Activated naive CD4-positive, alpha-beta T cell treated with anti-CD3 and anti-CD28 coated beads for 36 hours (primary cell): Measurements from ENCODE around the gene PNMA8A. TPM values are rescaled to one million over a fixed set of nuclear protein-coding genes. Genes with fewer than 3 reads are reported as not detected.

Experiments used
- CTCF ChIA-PET: fragments of 350-600 bp; sonication (Branson Sonifier 250); formaldehyde crosslinking; loops from one replicate; lab custom pipeline; 2021; ENCODE audit warnings: antibody characterized with exemption; lab: Charles Lee
- DNase-seq: peaks from one replicate; pipeline ENCODE4 v3.0.0-alpha.2; 2020
- H3K27ac Mint-ChIP-seq: one replicate; pipeline ENCODE4 v1.8.0; 2021; ENCODE audit warnings: mild to moderate bottlenecking, mixed read lengths
- H3K27me3 Mint-ChIP-seq: one replicate; pipeline ENCODE4 v1.8.0; 2021; ENCODE audit warnings: low read depth, mixed read lengths
- H3K36me3 Mint-ChIP-seq: one replicate; pipeline ENCODE4 v1.8.0; 2021; ENCODE audit warnings: low read depth, mixed read lengths
- H3K4me1 Mint-ChIP-seq: one replicate; pipeline ENCODE4 v1.8.0; 2021; ENCODE audit warnings: low read depth, mixed read lengths
- H3K4me3 Mint-ChIP-seq: one replicate; pipeline ENCODE4 v1.8.0; 2021; ENCODE audit warnings: mild to moderate bottlenecking, moderate library complexity, mixed read lengths
- H3K9me3 Mint-ChIP-seq: one replicate; pipeline ENCODE4 v1.8.0; 2021; ENCODE audit warnings: mixed read lengths
- intact Hi-C: fragments of 100-400 bp; cut with micrococcal nuclease; formaldehyde crosslinking; loops from one replicate; pipeline ENCODE4 v1.15.1; 2023
- total RNA-seq, 2 experiments: library from RNA; stranded (reverse); gene quantifications; one replicate each; pipeline ENCODE4 v1.2.3, GENCODE V29; 2021

PNMA8A gene
- total RNA-seq, 2 experiments from 2014 or later: 1.1 to 1.5 TPM

DNA sequence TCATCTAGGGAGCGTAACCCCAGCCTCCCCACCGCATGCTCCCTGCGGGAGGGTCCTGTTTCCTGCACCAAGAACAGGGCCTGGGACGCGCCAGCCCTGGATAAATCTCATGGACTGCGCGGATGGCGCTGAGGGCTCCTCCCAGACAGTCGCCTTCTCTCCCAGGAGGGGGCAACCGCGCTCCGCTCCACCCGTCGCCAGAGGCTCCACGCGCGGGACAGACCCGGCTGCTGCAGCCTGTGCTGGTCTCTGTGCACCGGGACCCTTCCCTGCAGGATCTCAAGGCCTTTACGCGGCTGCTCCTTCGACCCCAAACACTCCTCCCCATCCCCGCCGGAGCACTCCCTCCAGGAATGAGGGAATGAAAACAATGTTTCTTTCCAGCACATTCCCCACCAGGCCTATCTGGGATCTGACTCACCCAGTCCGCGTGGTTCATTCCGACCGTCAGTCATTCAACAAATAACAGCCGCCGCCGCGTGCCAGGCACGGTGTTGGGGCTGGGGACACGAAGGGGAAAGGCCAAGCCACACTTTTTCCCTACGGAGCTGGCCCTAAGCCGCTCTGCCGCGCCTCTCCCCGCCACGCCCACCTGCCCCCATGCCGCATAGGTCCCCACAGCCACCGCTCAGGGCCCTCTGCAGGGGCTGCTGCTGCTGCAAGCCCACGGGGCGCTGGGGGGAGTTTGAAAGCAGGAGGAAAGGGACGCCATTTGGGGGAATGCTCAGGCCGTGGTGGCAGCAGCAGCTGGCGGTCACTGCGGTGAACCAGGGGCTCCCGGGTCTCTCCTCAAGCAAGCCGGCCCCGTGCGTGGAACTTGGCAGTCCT lies 18.3 kb upstream of the PNMA8A start:
- no peaks in the 10 kb centered on the region for H3K9me3 Mint-ChIP-seq
- intact Hi-C loops: loop anchor here (1.0 kb wide), 1 partner anchor 24 kb away; no protein-coding TSS in a partner anchor
- H3K36me3 Mint-ChIP-seq: no peaks in the 10 kb centered on the region
- H3K4me3 Mint-ChIP-seq: no peak overlapping the region
- no peak for DNase-seq
- no peak overlapping the region for H3K27ac Mint-ChIP-seq
- H3K4me1 Mint-ChIP-seq: peaks cover 37% of the 10 kb centered on the region
- peaks cover 63% of the 10 kb centered on the region for H3K27me3 Mint-ChIP-seq
- CTCF ChIA-PET: interaction anchor here (0.6 to 4.1 kb wide), 7 partner anchors 23 to 94 kb away, joined by 3 to 23 read pairs (median 3); no protein-coding TSS in a partner anchor

DNA sequence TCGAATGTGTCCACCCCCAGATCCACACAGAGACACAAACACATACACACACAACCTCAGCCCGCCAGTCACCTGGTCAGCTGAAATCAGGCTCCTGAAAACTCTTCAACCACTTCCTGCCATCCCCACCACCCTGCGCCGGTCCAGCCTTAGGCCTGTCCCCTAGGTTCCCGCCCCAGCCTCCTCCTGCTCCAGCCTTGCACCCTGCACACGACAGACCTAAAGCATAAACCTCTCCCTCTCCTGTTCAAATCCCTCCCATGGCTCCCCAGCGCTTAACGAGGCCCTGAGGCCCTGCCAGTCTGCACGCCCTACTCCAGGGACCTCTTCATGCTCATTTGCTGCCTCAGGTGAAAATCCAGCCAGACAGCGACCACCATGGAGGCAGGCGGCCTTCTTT lies 17.2 kb upstream of the PNMA8A start:
- DNase-seq: no peak
- Mint-ChIP-seq H3K36me3 (no peaks in the 10 kb centered on the region), H3K27me3 (peaks cover 54% of the 10 kb centered on the region), H3K9me3 (no peaks in the 10 kb centered on the region), H3K4me1 (peaks cover 30% of the 10 kb centered on the region), H3K27ac (no peak overlapping the region), H3K4me3 (no peak overlapping the region)
- CTCF ChIA-PET: interaction anchor here (1.0 to 4.1 kb wide), 6 partner anchors 28 to 93 kb away, joined by 3 to 23 read pairs (median 3); no protein-coding TSS in a partner anchor
- intact Hi-C loops: loop anchor here (1.0 kb wide), 1 partner anchor 86 kb away; no protein-coding TSS in a partner anchor

DNA sequence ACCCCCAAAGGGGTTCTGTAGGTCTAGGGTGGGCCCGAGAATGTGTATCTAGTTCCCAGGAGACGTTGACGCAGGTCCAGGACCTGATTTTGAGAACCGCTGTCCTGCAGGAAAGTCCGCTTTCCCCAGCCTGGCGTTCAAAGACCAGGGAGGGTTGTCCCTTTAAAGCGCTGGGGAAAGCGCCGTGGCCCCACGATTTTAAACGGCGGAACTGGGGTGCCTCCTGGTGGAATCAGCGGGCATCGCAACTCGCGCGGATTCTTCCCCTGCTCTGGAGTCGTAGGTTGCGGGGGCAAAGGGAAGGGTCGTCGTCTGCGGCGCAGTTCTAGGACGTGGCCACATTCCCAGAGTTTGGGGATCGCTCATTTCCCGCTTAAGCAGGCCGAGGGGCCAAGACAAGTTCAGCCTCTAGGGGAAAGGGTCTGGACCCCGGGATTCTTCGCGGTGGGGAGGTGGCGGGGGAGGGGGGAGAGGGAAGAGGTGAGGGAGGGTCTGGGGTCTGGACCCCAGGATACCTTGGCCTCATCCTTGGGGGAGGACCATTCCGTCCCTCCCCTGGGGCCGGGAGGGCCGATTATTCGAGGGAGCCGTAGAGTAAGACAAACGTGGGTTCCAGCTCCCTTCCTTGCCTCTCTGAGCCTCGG lies 16.6 kb upstream of the PNMA8A start:
- H3K36me3 Mint-ChIP-seq: no peaks in the 10 kb centered on the region
- CTCF ChIA-PET: interaction anchor here (0.7 to 4.1 kb wide), 10 partner anchors 28 to 258 kb away, joined by 3 to 23 read pairs (median 3); no protein-coding TSS in a partner anchor
- no peaks in the 10 kb centered on the region for H3K9me3 Mint-ChIP-seq
- peak; percentile 82 for DNase-seq
- H3K27me3 Mint-ChIP-seq: peaks cover 54% of the 10 kb centered on the region
- no peak overlapping the region for H3K4me3 Mint-ChIP-seq
- H3K4me1 Mint-ChIP-seq: peaks cover 28% of the 10 kb centered on the region
- intact Hi-C loops: loop anchor here (1.0 to 2.0 kb wide), 4 partner anchors 86 to 207 kb away; partner anchors contain the start of gene PPP5C
- no peak overlapping the region for H3K27ac Mint-ChIP-seq

DNA sequence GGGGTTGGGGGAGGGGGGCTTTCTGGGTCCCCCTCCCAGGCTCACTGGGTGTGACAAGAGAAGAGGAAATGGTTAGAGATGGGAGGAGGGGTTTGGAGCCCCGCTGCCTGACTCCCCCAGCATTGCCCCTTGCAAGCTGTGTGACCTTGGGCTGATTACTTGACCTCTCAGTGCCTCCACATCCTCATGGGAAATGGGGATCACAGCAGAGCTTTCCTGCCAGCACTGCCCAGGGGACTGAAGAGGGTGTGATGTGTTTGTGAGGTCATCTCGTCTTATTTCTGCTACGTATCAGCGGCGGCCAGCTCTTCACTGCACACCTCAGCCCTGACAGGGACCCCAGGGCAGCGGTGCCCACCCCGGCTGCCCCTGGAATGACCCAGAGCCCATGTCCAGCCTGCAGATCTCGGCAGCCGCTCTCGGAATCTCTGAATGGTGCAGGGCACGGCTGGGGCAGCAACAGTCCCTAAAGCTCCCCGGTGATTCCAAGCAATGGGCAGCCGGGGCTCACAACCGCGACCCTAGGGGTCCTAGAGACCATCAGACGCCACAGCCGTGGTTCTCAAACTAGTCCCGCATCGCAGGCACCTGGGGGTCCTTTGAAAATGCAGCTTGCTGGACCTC lies 15.9 kb upstream of the PNMA8A start:
- intact Hi-C loops: loop anchor here (1.0 to 2.0 kb wide), 3 partner anchors 92 to 206 kb away; partner anchors contain the start of gene PPP5C
- Mint-ChIP-seq H3K36me3 (no peaks in the 10 kb centered on the region), H3K9me3 (no peaks in the 10 kb centered on the region), H3K27ac (no peak overlapping the region), H3K4me1 (peaks cover 25% of the 10 kb centered on the region), H3K27me3 (peaks cover 54% of the 10 kb centered on the region), H3K4me3 (no peak overlapping the region)
- DNase-seq: no peak
- CTCF ChIA-PET: interaction anchor here (0.6 to 4.1 kb wide), 10 partner anchors 29 to 257 kb away, joined by 3 to 23 read pairs (median 4); no protein-coding TSS in a partner anchor

DNA sequence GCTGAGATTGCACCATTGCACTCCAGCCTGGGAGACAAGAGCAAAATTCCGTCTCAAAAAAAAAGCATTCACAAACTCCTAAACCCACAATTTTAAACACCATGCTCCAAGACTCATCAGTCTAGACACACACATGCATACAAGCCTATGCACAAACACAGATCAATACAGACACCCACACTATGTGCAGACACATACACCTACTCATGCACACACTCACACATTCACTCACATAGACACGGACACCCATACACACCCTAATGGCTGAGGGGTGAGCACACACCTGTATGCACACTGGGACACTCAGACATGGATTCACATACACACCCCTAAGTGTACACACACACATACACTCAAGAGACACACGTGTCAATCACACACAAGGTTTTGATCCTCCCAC lies 15.0 kb upstream of the PNMA8A start:
- peaks cover 53% of the 10 kb centered on the region for H3K27me3 Mint-ChIP-seq
- H3K36me3 Mint-ChIP-seq: no peaks in the 10 kb centered on the region
- CTCF ChIA-PET: interaction anchor here (0.7 kb wide), 1 partner anchor 118 kb away, joined by 3 read pairs; no protein-coding TSS in a partner anchor
- H3K4me3 Mint-ChIP-seq: no peak overlapping the region
- no peak overlapping the region for H3K27ac Mint-ChIP-seq
- DNase-seq: no peak
- intact Hi-C loops: loop anchor here (2.0 kb wide), 2 partner anchors 140 to 206 kb away; partner anchors contain the start of gene PPP5C
- no peaks in the 10 kb centered on the region for H3K9me3 Mint-ChIP-seq
- H3K4me1 Mint-ChIP-seq: peaks cover 23% of the 10 kb centered on the region

DNA sequence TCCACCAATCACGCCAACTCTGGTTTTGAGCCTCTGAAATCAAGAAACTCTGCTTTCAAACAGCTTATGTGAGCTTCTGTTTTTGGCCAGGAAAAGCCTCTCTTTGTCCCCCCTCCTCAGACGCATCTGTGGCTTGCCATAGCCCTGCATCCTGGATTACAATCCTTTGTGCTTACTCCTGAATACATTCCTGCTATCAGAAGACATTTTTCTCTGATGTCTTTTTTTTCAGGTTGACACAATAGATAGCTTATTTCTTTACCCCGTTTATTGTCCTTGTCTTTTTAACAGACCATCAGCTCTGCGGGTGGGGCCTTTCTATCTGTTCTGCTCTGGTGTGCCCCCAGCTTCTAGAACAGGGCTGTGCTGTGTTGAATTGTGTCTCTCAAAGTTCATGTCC lies 13.3 kb upstream of the PNMA8A start:
- Mint-ChIP-seq H3K27me3 (peaks cover 41% of the 10 kb centered on the region), H3K4me3 (no peak overlapping the region), H3K36me3 (no peaks in the 10 kb centered on the region), H3K27ac (no peak overlapping the region), H3K4me1 (peaks cover 17% of the 10 kb centered on the region), H3K9me3 (no peaks in the 10 kb centered on the region)
- DNase-seq: no peak
- intact Hi-C loops: no loop called here
- CTCF ChIA-PET: interaction anchor here (1.0 to 1.4 kb wide), 5 partner anchors 53 to 88 kb away, joined by 3 to 6 read pairs (median 4); no protein-coding TSS in a partner anchor

DNA sequence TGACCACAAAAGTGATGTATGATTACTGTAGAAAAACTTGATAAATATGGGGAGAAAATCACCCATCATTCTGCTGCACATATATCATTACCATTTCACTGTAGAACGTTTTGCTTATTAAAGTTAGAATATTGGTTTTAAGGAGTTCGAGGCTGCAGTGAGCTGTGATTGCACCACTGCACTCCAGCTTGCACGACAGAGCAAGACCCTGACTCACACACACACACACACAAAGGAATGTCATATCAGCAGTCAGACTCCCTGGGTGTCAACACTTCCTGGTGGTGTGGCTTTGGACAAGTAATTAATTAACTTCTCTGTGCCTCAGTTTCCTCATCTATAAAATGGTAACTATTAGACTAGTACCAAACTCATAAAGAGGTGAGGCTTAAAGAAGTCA lies 11.3 kb upstream of the PNMA8A start:
- CTCF ChIA-PET: interaction anchor here (1.0 to 1.2 kb wide), 2 partner anchors 47 to 87 kb away, joined by 3 read pairs; no protein-coding TSS in a partner anchor
- peaks cover 29% of the 10 kb centered on the region for H3K27me3 Mint-ChIP-seq
- peaks cover 9% of the 10 kb centered on the region for H3K4me1 Mint-ChIP-seq

DNA sequence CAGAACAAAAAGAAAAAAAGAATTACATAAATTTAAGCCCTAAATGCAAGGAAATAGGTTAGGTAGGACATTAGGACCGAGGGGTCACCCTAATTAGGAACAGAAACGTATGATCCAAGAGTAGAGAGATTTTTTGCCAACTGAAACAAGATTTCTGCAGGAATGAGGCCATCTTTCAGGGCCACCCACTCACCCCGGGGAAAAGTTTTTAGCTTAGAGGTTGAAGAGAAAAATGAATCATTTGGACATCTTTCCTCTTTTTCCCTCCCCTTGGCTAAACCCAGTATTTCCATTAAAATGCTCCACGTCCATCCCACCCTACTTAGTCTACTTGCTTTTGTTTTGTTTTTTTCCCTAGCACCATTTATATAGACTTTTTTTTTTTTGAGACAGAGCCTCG lies 10.6 kb upstream of the PNMA8A start:
- no peaks in the 10 kb centered on the region for H3K9me3 Mint-ChIP-seq
- DNase-seq: no peak
- H3K4me3 Mint-ChIP-seq: no peak overlapping the region
- intact Hi-C loops: no loop called here
- no peaks in the 10 kb centered on the region for H3K36me3 Mint-ChIP-seq
- no peak overlapping the region for H3K27ac Mint-ChIP-seq
- CTCF ChIA-PET: interaction anchor here (0.7 kb wide), 1 partner anchor 54 kb away, joined by 5 read pairs; no protein-coding TSS in a partner anchor
- H3K27me3 Mint-ChIP-seq: peaks cover 25% of the 10 kb centered on the region
- peaks cover 4% of the 10 kb centered on the region for H3K4me1 Mint-ChIP-seq

More for the DNA sequence above, 11.3 kb upstream of the PNMA8A start:
- H3K4me3 Mint-ChIP-seq: no peak overlapping the region
- H3K9me3 Mint-ChIP-seq: no peaks in the 10 kb centered on the region
- DNase-seq: no peak
- intact Hi-C loops: no loop called here
- H3K36me3 Mint-ChIP-seq: no peaks in the 10 kb centered on the region
- no peak overlapping the region for H3K27ac Mint-ChIP-seq

DNA sequence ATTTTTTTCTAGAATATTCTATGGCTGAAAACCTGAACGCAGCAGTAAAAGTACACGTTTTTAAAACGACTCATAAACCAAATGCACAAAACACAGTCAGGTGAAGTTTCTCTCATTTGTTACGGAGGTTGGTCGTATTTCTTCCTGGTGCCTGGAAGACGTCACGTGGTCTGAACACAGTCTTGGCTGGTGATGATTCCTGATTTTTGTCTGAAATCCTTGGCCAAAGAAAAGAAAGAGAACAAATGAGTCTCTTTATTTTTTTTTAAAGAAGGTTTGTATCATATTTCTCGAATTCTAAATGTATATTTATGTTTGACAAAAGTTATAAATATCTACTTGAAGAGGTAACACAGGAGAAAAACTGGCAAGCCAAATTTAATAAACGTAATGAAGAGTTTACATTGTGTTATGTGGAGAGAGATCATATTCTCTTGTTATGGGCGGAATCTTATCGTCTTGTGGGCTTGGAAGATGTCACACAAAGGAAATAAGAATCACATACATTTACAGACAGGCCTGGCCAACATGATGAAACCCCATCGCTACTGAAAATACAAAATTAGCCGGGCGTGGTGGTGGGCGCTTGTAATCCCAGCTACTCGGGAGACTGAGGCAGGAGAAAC lies 10.0 kb upstream of the PNMA8A start:
- no peaks in the 10 kb centered on the region for H3K36me3 Mint-ChIP-seq
- no peak overlapping the region for H3K27ac Mint-ChIP-seq
- no peak for DNase-seq
- CTCF ChIA-PET: interaction anchor here (0.7 kb wide), 1 partner anchor 53 kb away, joined by 5 read pairs; no protein-coding TSS in a partner anchor
- peaks cover 2% of the 10 kb centered on the region for H3K4me1 Mint-ChIP-seq
- no peaks in the 10 kb centered on the region for H3K9me3 Mint-ChIP-seq
- peaks cover 20% of the 10 kb centered on the region for H3K27me3 Mint-ChIP-seq
- no peak overlapping the region for H3K4me3 Mint-ChIP-seq
- intact Hi-C loops: no loop called here

DNA sequence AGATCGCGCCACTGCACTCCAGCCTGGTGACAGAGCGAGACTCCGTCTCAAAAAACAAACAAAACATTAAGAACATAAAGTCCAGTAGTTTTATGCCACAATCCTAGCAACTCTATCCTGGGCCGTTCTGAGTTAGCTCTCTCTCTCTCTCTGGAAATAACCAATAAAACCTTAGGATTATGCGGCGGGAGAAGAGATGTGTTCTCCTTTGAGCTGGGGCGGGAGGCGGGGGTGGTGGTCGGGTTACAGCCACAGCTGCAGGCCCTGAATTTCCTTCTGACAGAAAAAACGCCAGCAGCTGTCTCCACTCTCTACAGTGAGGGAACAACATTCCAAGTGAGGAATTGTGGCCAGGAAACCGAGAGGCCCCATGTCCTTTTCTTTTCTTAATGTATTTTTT lies 9.1 kb upstream of the PNMA8A start:
- CTCF ChIA-PET: no interaction called here
- peaks cover 2% of the 10 kb centered on the region for H3K4me1 Mint-ChIP-seq
- intact Hi-C loops: no loop called here
- H3K27me3 Mint-ChIP-seq: peaks cover 16% of the 10 kb centered on the region
- no peak for DNase-seq
- no peaks in the 10 kb centered on the region for H3K36me3 Mint-ChIP-seq
- no peak overlapping the region for H3K27ac Mint-ChIP-seq
- no peaks in the 10 kb centered on the region for H3K9me3 Mint-ChIP-seq
- no peak overlapping the region for H3K4me3 Mint-ChIP-seq

DNA sequence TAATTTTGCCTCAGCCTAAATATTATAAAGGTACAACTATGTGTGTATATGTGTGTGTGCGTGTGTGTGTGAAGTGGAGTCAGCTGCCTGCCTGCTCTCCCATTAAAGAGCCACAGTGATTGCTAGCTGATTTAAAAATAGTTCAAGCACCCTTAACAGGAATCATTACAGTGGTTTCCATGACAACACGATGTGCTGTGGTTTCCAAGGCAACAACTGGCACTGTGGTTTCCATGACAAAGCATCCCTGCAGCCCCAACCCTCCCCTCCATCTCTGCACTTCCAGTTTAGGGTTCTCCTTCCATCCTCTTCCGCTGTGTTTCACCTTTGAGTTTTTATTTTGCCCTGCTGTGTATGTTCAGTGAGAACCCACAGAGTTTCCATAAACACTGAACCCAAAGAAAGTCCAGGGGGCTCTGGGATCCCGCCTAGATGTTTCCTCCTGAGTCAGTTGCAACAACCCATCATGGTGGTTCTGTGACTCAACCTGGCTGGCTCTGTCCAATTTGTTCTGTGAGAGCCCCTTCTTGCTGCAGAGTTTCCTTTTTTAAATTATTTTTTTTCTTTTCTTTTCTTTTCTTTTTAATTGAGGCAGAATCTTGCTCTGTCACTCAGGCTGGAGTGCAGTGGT lies 7.1 kb upstream of the PNMA8A start:
- Mint-ChIP-seq H3K4me3 (no peak overlapping the region), H3K9me3 (no peaks in the 10 kb centered on the region), H3K36me3 (no peaks in the 10 kb centered on the region), H3K27ac (no peak overlapping the region), H3K4me1 (peaks cover 2% of the 10 kb centered on the region), H3K27me3 (peaks cover 27% of the 10 kb centered on the region)
- intact Hi-C loops: no loop called here
- CTCF ChIA-PET: no interaction called here
- DNase-seq: no peak
